Tibial artery (tissue), 4 donors: ENCODE data around the gene MXI1.

ENCODE experiments used
- DNase-seq, 2 donors: peaks; one replicate each; pipeline ENCODE4 v3.0.0-alpha.2; 2019
- H3K27ac ChIP-seq, 2 donors: fragments of 200-600 bp; sonication (generic) in 1 of 2; 1 replicate in 1 of 2; 2 replicates in 1 of 2; pipeline ENCODE4 v1.5.1; 2018 to 2019; ENCODE audit warnings: mild to moderate bottlenecking in 1 of 2
- H3K27me3 ChIP-seq, 2 donors: fragments of 200-600 bp; sonication (generic) in 1 of 2; one replicate each; pipeline versions ENCODE4 v1.5.1 to v1.6.0; 2016 to 2019
- H3K36me3 ChIP-seq, 3 donors: fragments of 200-600 bp; sonication (generic) in 2 of 3; one replicate each; pipeline ENCODE4 v1.5.1; 2016 to 2019; ENCODE audit warnings: mild to moderate bottlenecking in 2 of 3
- H3K4me1 ChIP-seq, 4 donors: fragments of 200-600 bp; sonication (generic) in 2 of 4; 1 replicate in 3 of 4; 2 replicates in 1 of 4; pipeline ENCODE4 v1.5.1; 2016 to 2019
- H3K4me3 ChIP-seq, 2 donors: fragments of 200-600 bp; sonication (generic) in 1 of 2; 1 replicate in 1 of 2; 2 replicates in 1 of 2; pipeline ENCODE4 v1.5.1; 2018 to 2019; ENCODE audit warnings: mild to moderate bottlenecking in 2 of 2
- H3K9me3 ChIP-seq, 3 donors: fragments of 200-600 bp; sonication (generic) in 1 of 3; one replicate each; pipeline ENCODE4 v1.5.1; 2016 to 2019
- intact Hi-C: fragments of 100-400 bp; cut with DNase I; formaldehyde crosslinking; loops from one replicate; pipeline ENCODE4 v1.15.0; 2023; ENCODE audit warnings: low total_unique reads
- TF ChIP-seq, protein P1 (sequence below), 2 experiments: fragments of 200-600 bp in 1 of 2; fragments of 450-650 bp in 1 of 2; IDR thresholded peaks; one replicate each; pipeline ENCODE4 v1.5.1; 2017 to 2019; ENCODE audit warnings: antibody characterized with exemption in 2 of 2, mild to moderate bottlenecking in 1 of 2, moderate library complexity in 1 of 2

Gene MXI1

DNA sequence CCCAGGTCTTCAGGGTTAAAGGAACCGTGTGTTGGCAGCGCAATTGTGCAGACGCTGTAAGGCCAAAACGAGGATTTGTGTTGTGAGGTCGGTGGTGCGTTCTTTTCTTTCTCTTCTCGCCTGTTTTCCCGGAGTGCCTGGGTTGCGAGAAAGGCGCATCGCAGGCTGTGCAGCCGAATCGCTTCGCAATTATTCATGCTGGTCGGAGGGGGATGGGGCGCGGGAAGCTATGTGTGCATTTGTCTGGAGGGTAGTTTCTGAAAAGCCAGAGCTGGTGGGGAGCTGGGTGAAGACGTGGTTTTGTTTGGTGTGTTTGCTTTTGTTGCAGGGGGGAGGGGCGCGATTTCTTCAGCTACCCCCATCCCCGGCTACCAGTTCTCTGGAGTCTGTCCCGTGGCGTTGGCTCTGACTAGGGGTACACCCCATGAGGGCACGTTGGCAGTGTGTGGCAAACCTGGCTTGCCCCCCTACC is 2.1 kb downstream of the MXI1 start:
- TF ChIP-seq, protein P1, sequence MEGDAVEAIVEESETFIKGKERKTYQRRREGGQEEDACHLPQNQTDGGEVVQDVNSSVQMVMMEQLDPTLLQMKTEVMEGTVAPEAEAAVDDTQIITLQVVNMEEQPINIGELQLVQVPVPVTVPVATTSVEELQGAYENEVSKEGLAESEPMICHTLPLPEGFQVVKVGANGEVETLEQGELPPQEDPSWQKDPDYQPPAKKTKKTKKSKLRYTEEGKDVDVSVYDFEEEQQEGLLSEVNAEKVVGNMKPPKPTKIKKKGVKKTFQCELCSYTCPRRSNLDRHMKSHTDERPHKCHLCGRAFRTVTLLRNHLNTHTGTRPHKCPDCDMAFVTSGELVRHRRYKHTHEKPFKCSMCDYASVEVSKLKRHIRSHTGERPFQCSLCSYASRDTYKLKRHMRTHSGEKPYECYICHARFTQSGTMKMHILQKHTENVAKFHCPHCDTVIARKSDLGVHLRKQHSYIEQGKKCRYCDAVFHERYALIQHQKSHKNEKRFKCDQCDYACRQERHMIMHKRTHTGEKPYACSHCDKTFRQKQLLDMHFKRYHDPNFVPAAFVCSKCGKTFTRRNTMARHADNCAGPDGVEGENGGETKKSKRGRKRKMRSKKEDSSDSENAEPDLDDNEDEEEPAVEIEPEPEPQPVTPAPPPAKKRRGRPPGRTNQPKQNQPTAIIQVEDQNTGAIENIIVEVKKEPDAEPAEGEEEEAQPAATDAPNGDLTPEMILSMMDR (IDR thresholded peaks at IDR 0.05): no peak
- no peaks in the 10 kb centered on the region for H3K36me3 ChIP-seq
- H3K9me3 ChIP-seq: no peaks in the 10 kb centered on the region
- no peaks in the 10 kb centered on the region for H3K27me3 ChIP-seq
- intact Hi-C loops: loop anchor here (1.0 to 10.0 kb wide), 4 partner anchors 17 to 335 kb away; no protein-coding TSS in a partner anchor
- DNase-seq: peak in 1 of 2 donors; percentile 77
- H3K4me1 ChIP-seq: peaks cover 0 to 36% (median 28%) of the 10 kb centered on the region in 4 donors
- peak overlapping the region; percentile 96 to 99 for H3K27ac ChIP-seq
- peak overlapping the region; percentile 78 to 87 for H3K4me3 ChIP-seq

DNA sequence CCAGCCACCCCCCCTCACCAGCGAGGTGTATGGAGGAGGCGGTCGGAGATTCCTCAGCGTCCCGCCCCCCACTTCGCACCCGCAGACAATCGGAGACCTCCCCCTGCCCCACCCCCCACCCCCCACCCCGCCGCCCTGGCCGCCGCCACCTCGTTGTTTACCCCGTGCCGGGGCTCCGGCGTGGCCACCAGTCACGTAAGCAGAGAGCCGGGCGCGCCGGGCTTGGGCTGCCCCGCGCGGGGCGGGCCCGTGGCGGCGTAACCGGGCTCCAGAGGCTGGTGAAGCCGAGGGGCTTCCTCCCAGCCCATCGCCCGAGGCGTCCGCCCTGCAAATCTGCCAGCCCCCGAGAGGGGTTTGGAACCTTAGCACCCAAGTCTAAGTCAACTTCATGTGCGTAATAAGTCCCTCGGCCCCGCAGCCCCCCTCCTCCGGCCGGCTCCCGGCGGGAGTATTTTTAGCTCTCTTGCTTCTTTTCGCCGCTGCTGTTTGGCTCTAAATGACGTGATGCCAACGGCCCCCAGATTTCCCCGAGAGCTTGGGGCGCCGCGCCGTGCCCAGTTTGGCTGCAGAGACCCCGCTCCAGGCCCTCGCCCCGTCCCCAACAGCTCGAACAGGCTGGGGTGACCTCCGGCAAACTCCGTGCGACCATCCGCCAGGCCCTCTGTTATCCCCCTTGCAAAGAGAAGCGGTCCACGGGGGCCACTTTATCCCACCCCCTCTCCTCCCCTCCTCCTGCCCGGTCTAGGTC is 2.7 kb downstream of the MXI1 start:
- intact Hi-C loops: loop anchor here (1.0 to 10.0 kb wide), 5 partner anchors 16 to 335 kb away; no protein-coding TSS in a partner anchor
- Histone ChIP-seq H3K27ac (peak overlapping the region; percentile 96 to 99), H3K4me3 (peak overlapping the region; percentile 78 to 87), H3K27me3 (no peaks in the 10 kb centered on the region), H3K4me1 (peaks cover 0 to 42% (median 34%) of the 10 kb centered on the region in 4 donors), H3K9me3 (no peaks in the 10 kb centered on the region), H3K36me3 (no peaks in the 10 kb centered on the region)
- TF ChIP-seq, protein P1 (IDR thresholded peaks at IDR 0.05): no peak
- peak in 1 of 2 donors; percentile 88 for DNase-seq

DNA sequence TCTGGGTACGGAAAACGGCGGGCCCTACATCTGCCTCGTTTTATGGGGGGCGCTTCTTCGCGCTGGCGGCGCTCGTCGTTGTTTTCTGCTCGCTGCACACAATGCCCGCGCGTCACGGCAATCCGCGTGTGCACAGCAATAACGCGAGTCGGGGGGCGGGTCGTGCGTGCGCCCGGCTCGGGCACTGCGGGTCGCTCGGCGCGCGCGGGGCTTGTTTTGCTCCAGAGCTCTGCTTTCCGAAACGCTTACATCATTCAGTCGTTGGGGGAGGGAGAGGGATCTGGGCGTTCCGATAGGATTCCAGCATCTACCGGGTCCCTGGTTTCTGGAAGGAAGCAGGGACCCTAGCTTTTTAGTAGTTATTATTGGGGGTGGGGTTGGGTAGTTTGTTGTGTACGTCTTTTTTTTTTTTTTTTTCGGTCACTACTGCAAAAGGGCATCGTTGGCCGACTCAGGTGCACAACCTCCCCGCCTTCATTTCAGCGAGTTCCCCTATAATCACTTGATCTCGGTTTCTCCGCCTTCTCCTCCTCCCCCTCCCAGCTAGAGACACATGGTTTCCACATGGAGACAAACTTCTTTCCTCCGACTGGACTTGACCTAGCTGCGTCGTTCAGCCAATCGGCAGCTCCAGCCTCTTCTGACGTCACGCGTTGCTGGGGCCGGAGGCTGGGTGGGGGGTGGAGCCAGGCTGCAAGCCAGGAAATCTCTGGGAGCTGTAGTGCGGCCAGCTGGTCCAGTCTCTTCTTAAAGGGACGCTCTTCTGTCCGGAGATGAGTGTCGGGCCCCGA is 3.5 kb downstream of the MXI1 start:
- H3K27ac ChIP-seq: peak overlapping the region; percentile 96 to 99
- TF ChIP-seq, protein P1 (IDR thresholded peaks at IDR 0.05): no peak
- H3K27me3 ChIP-seq: no peaks in the 10 kb centered on the region
- H3K4me3 ChIP-seq: peak overlapping the region; percentile 78 to 87
- H3K9me3 ChIP-seq: no peaks in the 10 kb centered on the region
- H3K36me3 ChIP-seq: no peaks in the 10 kb centered on the region
- peaks cover 0 to 50% (median 41%) of the 10 kb centered on the region in 4 donors for H3K4me1 ChIP-seq
- intact Hi-C loops: loop anchor here (5.0 kb wide), 1 partner anchor 314 kb away; no protein-coding TSS in a partner anchor
- DNase-seq: peak; percentile 96 to 99

DNA sequence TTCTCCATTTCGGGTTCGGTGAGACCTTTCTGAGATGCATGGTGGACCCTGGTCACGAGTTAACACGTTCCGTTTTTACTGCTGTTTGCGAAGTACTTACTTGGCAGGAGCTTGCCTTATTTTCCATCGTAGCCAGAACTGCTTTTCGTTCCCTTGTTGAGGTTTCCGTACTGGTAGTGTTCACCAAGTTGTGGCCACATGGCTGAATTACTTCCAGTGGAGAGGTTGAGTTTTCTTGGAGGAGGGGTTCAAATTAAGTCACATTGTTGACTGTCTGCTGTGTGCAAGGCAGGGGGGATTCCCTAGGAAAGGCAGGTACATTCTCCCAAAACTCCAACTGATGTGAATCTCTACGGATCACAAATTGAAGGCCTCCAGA is 4.0 kb downstream of the MXI1 start:
- TF ChIP-seq, protein P1 (IDR thresholded peaks at IDR 0.05): peak in 1 of 2 experiments; percentile 14
- intact Hi-C loops: loop anchor here (5.0 kb wide), 1 partner anchor 314 kb away; no protein-coding TSS in a partner anchor
- H3K36me3 ChIP-seq: no peaks in the 10 kb centered on the region
- peaks cover 0 to 56% (median 46%) of the 10 kb centered on the region in 4 donors for H3K4me1 ChIP-seq
- no peaks in the 10 kb centered on the region for H3K9me3 ChIP-seq
- H3K4me3 ChIP-seq: peak overlapping the region; percentile 78 to 87
- DNase-seq: no peak
- peak overlapping the region; percentile 96 to 99 for H3K27ac ChIP-seq
- no peaks in the 10 kb centered on the region for H3K27me3 ChIP-seq

DNA sequence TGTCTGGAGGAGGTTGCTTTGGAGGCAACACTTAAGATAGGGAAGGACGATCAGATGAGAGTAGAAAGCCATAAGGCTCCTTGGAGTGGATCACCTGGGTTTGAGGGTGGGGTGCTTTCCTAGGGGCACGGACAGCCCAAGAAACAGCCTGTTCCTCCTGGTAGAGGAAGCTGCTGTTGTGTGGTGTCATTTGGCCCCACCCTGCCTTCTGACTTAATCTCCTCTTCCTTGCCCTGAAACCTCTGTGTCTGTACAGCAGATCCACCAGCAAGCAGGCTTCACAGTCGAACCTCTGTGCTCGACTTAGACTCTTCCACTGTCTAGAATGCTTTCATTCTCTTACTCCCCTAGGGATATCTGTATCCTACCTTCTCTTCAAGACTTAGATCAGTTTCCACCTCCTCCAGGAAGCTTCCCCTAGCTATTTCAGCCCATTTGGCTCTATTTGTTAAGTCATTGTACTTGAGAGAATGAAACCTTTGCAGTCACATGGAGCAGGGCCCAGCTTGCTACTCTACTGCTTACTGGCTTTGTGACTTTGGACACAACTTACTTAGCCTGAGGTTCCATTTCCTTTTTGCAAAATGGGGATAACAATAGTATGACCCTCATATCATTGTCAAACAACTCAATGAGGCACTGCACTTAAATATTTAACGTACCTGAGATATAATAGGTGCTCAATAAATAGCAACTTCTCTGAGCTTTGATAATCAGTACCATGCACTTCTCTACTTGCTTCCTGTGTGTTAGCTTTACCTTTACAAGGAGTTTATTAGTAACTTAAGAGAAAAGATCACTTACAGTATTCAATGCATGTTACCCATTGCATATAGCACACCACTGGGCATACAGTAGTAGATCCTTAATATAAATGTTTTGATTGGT is 5.0 kb downstream of the MXI1 start:
- intact Hi-C loops: loop anchor here (5.0 kb wide), 1 partner anchor 315 kb away; no protein-coding TSS in a partner anchor
- Histone ChIP-seq H3K4me3 (peak overlapping the region in 1 of 2 donors; percentile 78), H3K27ac (peak overlapping the region; percentile 96 to 99), H3K36me3 (no peaks in the 10 kb centered on the region), H3K4me1 (peaks cover 0 to 60% (median 51%) of the 10 kb centered on the region in 4 donors), H3K9me3 (no peaks in the 10 kb centered on the region), H3K27me3 (no peaks in the 10 kb centered on the region)
- TF ChIP-seq, protein P1 (IDR thresholded peaks at IDR 0.05): no peak
- peak in 1 of 2 donors; percentile 42 for DNase-seq
